Vagina (tissue), 2 donors: ENCODE data around the gene PAQR7.

Source experiments
- CTCF ChIP-seq, 3 experiments: fragments of 450-650 bp in 2 of 3; fragments of 200-600 bp in 1 of 3; sonication (generic) in 1 of 3; IDR thresholded peaks; one replicate each; pipeline ENCODE4 v1.5.1; 2017 to 2019; ENCODE audit warnings: antibody characterized with exemption in 3 of 3, mild to moderate bottlenecking in 2 of 3, moderate library complexity in 2 of 3
- POLR2A ChIP-seq, 2 donors: fragments of 450-650 bp; IDR thresholded peaks; one replicate each; pipeline ENCODE4 v1.6.1; 2017; ENCODE audit warnings: antibody characterized with exemption in 2 of 2, mild to moderate bottlenecking in 2 of 2, moderate library complexity in 2 of 2

- TF ChIP-seq POLR2A (IDR thresholded peaks at IDR 0.05) (no peak), CTCF (IDR thresholded peaks at IDR 0.05) (no peak)
Measured at GRCh38 chr1:25898223-25899015, 22.9 kb upstream of the PAQR7 start.
